HCT116 (cell line): ENCODE data around the gene CFAP58. TPM values are rescaled to one million over a fixed set of nuclear protein-coding genes. Genes with fewer than 3 reads are reported as not detected.

ENCODE experiments used
- ATAC-seq: fragments of 200-7000 bp; cut with Tn5 transposase; 2 replicates; pipeline ENCODE4 v1.9.1; 2020; ENCODE audit warnings: mild to moderate bottlenecking, moderate library complexity
- BruUV-seq: library from RNA; stranded (reverse); fragments of 400-500 nt; replicated peaks from 2 replicates; lab custom pipeline; 2021; lab: Mats Ljungman, UMichigan
- CTCF ChIA-PET: fragments of 300-600 bp; sonication (Branson Sonifier 250); formaldehyde crosslinking; loops from one replicate; lab custom pipeline; 2021; ENCODE audit warnings: antibody characterized with exemption; lab: Charles Lee
- POLR2A ChIA-PET: fragments of 300-600, 350-600 bp; sonication (Branson Sonifier 250); formaldehyde crosslinking; loops from one replicate; lab custom pipeline; 2021; ENCODE audit warnings: antibody characterized with exemption; lab: Charles Lee
- RAD21 ChIA-PET, 2 experiments: fragments of 300-600 bp; sonication (Branson Sonifier 250); formaldehyde crosslinking; loops; one replicate each; lab custom pipeline; 2023; ENCODE audit warnings: low total read pairs in 2 of 2; ENCODE audit not compliant: uncharacterized antibody in 2 of 2, unreplicated experiment in 2 of 2, low non-redundant PET in 1 of 2; lab: Charles Lee
- DNase-seq: peaks from one replicate; pipeline ENCODE4 v3.0.0-alpha.2; 2010; ENCODE audit warnings: low read depth, low spot score
- H2AFZ ChIP-seq: fragments of 200-600 bp; shearing (Covaris generic), sonication (generic); 2 replicates; pipeline ENCODE4 v1.6.1; 2017; ENCODE audit warnings: low read depth, mixed run types, mixed read lengths, antibody characterized with exemption, low read length; ENCODE audit not compliant: poor library complexity, severe bottlenecking
- H3K27ac ChIP-seq: 2 replicates; pipeline ENCODE4 v1.5.1; 2012; ENCODE audit warnings: low read depth, low read length
- H3K27me3 ChIP-seq: fragments of 200-600 bp; sonication (generic); 2 replicates; pipeline ENCODE4 v1.6.1; 2016; ENCODE audit warnings: mixed run types, low read length, mixed read lengths; ENCODE audit not compliant: insufficient read depth
- H3K36me3 ChIP-seq, 2 experiments: fragments of 200-500 bp in 1 of 2; fragments of 200-600 bp in 1 of 2; sonication (Bioruptor generic) in 1 of 2; sonication (generic) in 1 of 2; 2 replicates each; pipeline versions ENCODE4 v1.5.1 to v1.6.1; 2014 to 2016; ENCODE audit warnings: low read length in 2 of 2, inconsistent platforms in 1 of 2, mixed read lengths in 1 of 2, mixed run types in 1 of 2; ENCODE audit not compliant: insufficient read depth in 2 of 2, control insufficient read depth in 1 of 2
- H3K4me1 ChIP-seq, 2 experiments: fragments of 200-600 bp in 1 of 2; sonication (generic) in 1 of 2; 2 replicates each; pipeline versions ENCODE4 v1.5.1 to v1.6.1; 2012 to 2017; ENCODE audit warnings: low read length in 2 of 2, inconsistent platforms in 1 of 2, mild to moderate bottlenecking in 1 of 2, mixed read lengths in 1 of 2, mixed run types in 1 of 2, moderate library complexity in 1 of 2; ENCODE audit not compliant: insufficient read depth in 2 of 2, control insufficient read depth in 1 of 2
- H3K4me2 ChIP-seq: fragments of 200-600 bp; sonication (generic); 2 replicates; pipeline ENCODE4 v1.6.1; 2017; ENCODE audit warnings: mixed run types, low read length, mixed read lengths
- H3K4me3 ChIP-seq, 2 experiments: fragments of 200-600 bp in 1 of 2; sonication (generic) in 1 of 2; replicated peaks in 1 of 2; 2 replicates each; pipeline ENCODE4 v1.5.1; 2011 to 2016; ENCODE audit warnings: low read length in 2 of 2, control low read depth in 1 of 2, low read depth in 1 of 2, mild to moderate bottlenecking in 1 of 2, mixed read lengths in 1 of 2, mixed run types in 1 of 2
- H3K79me2 ChIP-seq: fragments of 200-600 bp; sonication (generic); 2 replicates; pipeline ENCODE4 v1.6.1; 2017; ENCODE audit warnings: mild to moderate bottlenecking, mixed run types, low read length, moderate library complexity, mixed read lengths; ENCODE audit not compliant: insufficient read depth
- H3K9ac ChIP-seq: fragments of 200-600 bp; sonication (generic); 2 replicates; pipeline ENCODE4 v1.6.1; 2016; ENCODE audit warnings: low read length, mixed read lengths
- H3K9me2 ChIP-seq: fragments of 200-600 bp; sonication (generic), shearing (Covaris generic); 2 replicates; pipeline ENCODE4 v1.6.1; 2017; ENCODE audit warnings: mixed run types, mild to moderate bottlenecking, moderate library complexity; ENCODE audit not compliant: insufficient read depth
- H3K9me3 ChIP-seq, 2 experiments: fragments of 200-500 bp in 1 of 2; fragments of 200-600 bp in 1 of 2; sonication (Bioruptor generic) in 1 of 2; sonication (generic) in 1 of 2; 2 replicates each; pipeline ENCODE4 v1.6.1; 2014 to 2017; ENCODE audit warnings: low read length in 2 of 2, mixed read lengths in 2 of 2, inconsistent platforms in 1 of 2, low read depth in 1 of 2, mild to moderate bottlenecking in 1 of 2, mixed run types in 1 of 2, moderate library complexity in 1 of 2; ENCODE audit not compliant: control insufficient read depth in 1 of 2, insufficient read depth in 1 of 2
- H4K20me1 ChIP-seq: fragments of 200-600 bp; sonication (generic), shearing (Covaris generic); 2 replicates; pipeline ENCODE4 v1.6.1; 2017; ENCODE audit warnings: mixed run types, mild to moderate bottlenecking, moderate library complexity; ENCODE audit not compliant: insufficient read depth
- ATF3 ChIP-seq: IDR thresholded peaks from 2 replicates; pipeline ENCODE4 v1.6.1; 2012
- CBX3 ChIP-seq: IDR thresholded peaks from 2 replicates; pipeline ENCODE4 v1.6.1; 2012; ENCODE audit warnings: low read depth
- CEBPB ChIP-seq: IDR thresholded peaks from 2 replicates; pipeline ENCODE4 v1.6.1; 2012; ENCODE audit warnings: low read depth
- CTCF ChIP-seq, 3 experiments: fragments of 200-600 bp in 1 of 3; sonication (generic) in 1 of 3; IDR thresholded peaks in 2 of 3; conservative IDR thresholded peaks in 1 of 3; 2 replicates each; pipeline ENCODE4 v1.5.1; 2012 to 2017; ENCODE audit warnings: low read depth in 2 of 3, low read length in 2 of 3, antibody characterized with exemption in 1 of 3, borderline replicate concordance in 1 of 3, control low read depth in 1 of 3, mild to moderate bottlenecking in 1 of 3, mixed read lengths in 1 of 3, mixed run types in 1 of 3, moderate library complexity in 1 of 3; ENCODE audit not compliant: insufficient read depth in 1 of 3
- EGR1 ChIP-seq: IDR thresholded peaks from 2 replicates; pipeline ENCODE4 v1.6.1; 2012; ENCODE audit warnings: low read depth
- ELF1 ChIP-seq: IDR thresholded peaks from 2 replicates; pipeline ENCODE4 v1.6.1; 2012; ENCODE audit warnings: low read depth, borderline replicate concordance
- EZH2 ChIP-seq: fragments of 200-600 bp; sonication (generic); IDR thresholded peaks from 2 replicates; pipeline ENCODE4 v1.6.1; 2017; ENCODE audit warnings: antibody characterized with exemption, mixed run types
- FOSL1 ChIP-seq: IDR thresholded peaks from 2 replicates; pipeline ENCODE4 v1.6.1; 2012; ENCODE audit warnings: low read depth
- MAX ChIP-seq: IDR thresholded peaks from 2 replicates; pipeline ENCODE4 v1.6.1; 2012
- POLR2A ChIP-seq: IDR thresholded peaks from 2 replicates; pipeline ENCODE4 v1.7.0; 2011; ENCODE audit warnings: borderline replicate concordance; ENCODE audit not compliant: insufficient read depth, insufficient read length; ENCODE audit errors: extremely low read depth
- POLR2AphosphoS5 ChIP-seq: IDR thresholded peaks from 2 replicates; pipeline ENCODE4 v1.6.1; 2011; ENCODE audit warnings: mild to moderate bottlenecking, low read depth, low read length, moderate library complexity
- RAD21 ChIP-seq: IDR thresholded peaks from 2 replicates; pipeline ENCODE4 v1.6.1; 2012; ENCODE audit warnings: low read depth, mild to moderate bottlenecking
- SP1 ChIP-seq: IDR thresholded peaks from 2 replicates; pipeline ENCODE4 v1.6.1; 2012; ENCODE audit warnings: low read depth
- TCF7L2 ChIP-seq: IDR thresholded peaks from 2 replicates; pipeline ENCODE4 v1.7.0; 2011; ENCODE audit warnings: borderline replicate concordance, inconsistent platforms; ENCODE audit not compliant: insufficient read depth, insufficient read length; ENCODE audit errors: extremely low read depth
- YY1 ChIP-seq: IDR thresholded peaks from 2 replicates; pipeline ENCODE4 v1.6.1; 2011; ENCODE audit warnings: low read length, low read depth, moderate library complexity, mild to moderate bottlenecking; ENCODE audit not compliant: insufficient replicate concordance; ENCODE audit errors: extremely low read depth
- ZBTB33 ChIP-seq: IDR thresholded peaks from 2 replicates; pipeline ENCODE4 v1.6.1; 2011; ENCODE audit warnings: mild to moderate bottlenecking, low read length, moderate library complexity; ENCODE audit not compliant: insufficient replicate concordance; ENCODE audit errors: extremely low read depth
- ZFX ChIP-seq: fragments of 450-650 bp; IDR thresholded peaks from 2 replicates; pipeline ENCODE4 v1.6.1; 2017
- ZNF274 ChIP-seq: fragments of 200-500 bp; sonication (Bioruptor generic); IDR thresholded peaks from 2 replicates; pipeline ENCODE4 v1.6.1; 2014; ENCODE audit warnings: mild to moderate bottlenecking, low read depth, low read length, inconsistent platforms
- intact Hi-C: fragments of 100-400 bp; cut with micrococcal nuclease; formaldehyde crosslinking; loops from 2 replicates; pipeline ENCODE4 v1.10.0; 2022
- total RNA-seq: library from RNA; stranded (reverse); gene quantifications from one replicate; pipeline ENCODE4 v1.2.1, GENCODE V29; 2021; ENCODE audit not compliant: unreplicated experiment

The CFAP58 gene
- total RNA-seq, 1 experiment from 2014 or later: 0.91 TPM

GRCh38 chr10:104376784-104377300, 23.2 kb downstream of the CFAP58 start:
- ChIA-PET POLR2A (no interaction called here), RAD21 (no interaction called here), CTCF (interaction anchor here (1.4 kb wide), 1 partner anchor 246 kb away, joined by 4 read pairs; no protein-coding TSS in a partner anchor)
- no peak for ATAC-seq
- Histone ChIP-seq H3K4me1 (no peaks in the 10 kb centered on the region), H3K9ac (no peak overlapping the region), H3K9me3 (no peaks in the 10 kb centered on the region), H3K4me2 (no peak overlapping the region), H4K20me1 (no peaks in the 10 kb centered on the region), H2AFZ (no peak overlapping the region), H3K79me2 (no peaks in the 10 kb centered on the region), H3K9me2 (no peaks in the 10 kb centered on the region), H3K36me3 (no peaks in the 10 kb centered on the region), H3K4me3 (no peak overlapping the region), H3K27ac (no peak overlapping the region), H3K27me3 (peaks cover 83% of the 10 kb centered on the region)
- TF ChIP-seq YY1 (no peak), POLR2A (no peak), MAX (no peak), FOSL1 (no peak), CEBPB (no peak), POLR2AphosphoS5 (no peak), EGR1 (no peak), CTCF (IDR thresholded peaks at IDR 0.05 in 2 of 3, conservative IDR thresholded peaks at IDR 0.05 in 1 of 3; ENCODE audit: borderline replicate concordance in 1 of 3, insufficient read depth in 1 of 3, low read depth in 2 of 3, low read length in 2 of 3) (no peak), ZBTB33 (no peak), ATF3 (no peak), ZFX (no peak), ZNF274 (no peak), SP1 (no peak), EZH2 (no peak), CBX3 (no peak), RAD21 (no peak), TCF7L2 (no peak), ELF1 (no peak)
- intact Hi-C loops: no loop called here
- DNase-seq: no peak
- no TSS peak for BruUV-seq
